GM18909 (cell line): ENCODE results near the gene RCAN3.
"Not testable (repeated sequence)": the region's sequence is repeated elsewhere in the genome, so short reads cannot be mapped to it uniquely, and the experiment has no call there.

Experiments
- ATAC-seq: cut with Tn5 transposase; IDR thresholded peaks from one replicate; pipeline ENCODE4 v1.9.1; 2021; ENCODE audit warnings: mild to moderate bottlenecking; ENCODE audit not compliant: unreplicated experiment, poor library complexity

The RCAN3 gene

GRCh38 chr1:24483441-24483840, 19.2 kb upstream of the RCAN3 start:
- no peak for ATAC-seq

GRCh38 chr1:24484199-24484598, 18.4 kb upstream of the RCAN3 start:
- ATAC-seq, result no peak

GRCh38 chr1:24486331-24487065, 16.1 kb upstream of the RCAN3 start:
- ATAC-seq, result no peak

GRCh38 chr1:24487455-24487854, 15.2 kb upstream of the RCAN3 start:
- ATAC-seq, result no peak

- not testable (repeated sequence) for ATAC-seq
Measured at GRCh38 chr1:24488159-24488558, 14.5 kb upstream of the RCAN3 start.

- ATAC-seq, result no peak
Measured at GRCh38 chr1:24489674-24490073, 13.0 kb upstream of the RCAN3 start.

GRCh38 chr1:24490101-24490781, 12.4 kb upstream of the RCAN3 start:
- no peak for ATAC-seq

- no peak for ATAC-seq
Measured at GRCh38 chr1:24491577-24492360, 10.9 kb upstream of the RCAN3 start.

- ATAC-seq, result not testable (repeated sequence)
Measured at GRCh38 chr1:24492935-24493334, 9.7 kb upstream of the RCAN3 start.

- no peak for ATAC-seq
Measured at GRCh38 chr1:24493785-24494184, 8.9 kb upstream of the RCAN3 start.

GRCh38 chr1:24498589-24498988, 4.0 kb upstream of the RCAN3 start:
- no peak for ATAC-seq

- no peak for ATAC-seq
Measured at GRCh38 chr1:24500448-24501048, 2.1 kb upstream of the RCAN3 start.

GRCh38 chr1:24501371-24502064, 1.1 kb upstream of the RCAN3 start:
- no peak for ATAC-seq

- ATAC-seq, result peak; percentile 40
Measured at GRCh38 chr1:24502065-24502708, 449 bp upstream of the RCAN3 start.

GRCh38 chr1:24503059-24503751, 569 bp downstream of the RCAN3 start:
- ATAC-seq, result peak; percentile 8

- ATAC-seq, result no peak
Measured at GRCh38 chr1:24503870-24504523, 1.4 kb downstream of the RCAN3 start.

- ATAC-seq, result no peak
Measured at GRCh38 chr1:24504560-24504959, 1.9 kb downstream of the RCAN3 start.

- no peak for ATAC-seq
Measured at GRCh38 chr1:24505816-24506215, 3.2 kb downstream of the RCAN3 start.
